GM18517 (cell line): ENCODE measurements around the gene MMP27.
"Not testable (repeated sequence)": the region's sequence is repeated elsewhere in the genome, so short reads cannot be mapped to it uniquely, and the experiment has no call there.

Experiments
- ATAC-seq: cut with Tn5 transposase; IDR thresholded peaks from one replicate; pipeline ENCODE4 v1.9.1; 2021; ENCODE audit warnings: mild to moderate bottlenecking, moderate library complexity; ENCODE audit not compliant: unreplicated experiment

The MMP27 gene, protein sequence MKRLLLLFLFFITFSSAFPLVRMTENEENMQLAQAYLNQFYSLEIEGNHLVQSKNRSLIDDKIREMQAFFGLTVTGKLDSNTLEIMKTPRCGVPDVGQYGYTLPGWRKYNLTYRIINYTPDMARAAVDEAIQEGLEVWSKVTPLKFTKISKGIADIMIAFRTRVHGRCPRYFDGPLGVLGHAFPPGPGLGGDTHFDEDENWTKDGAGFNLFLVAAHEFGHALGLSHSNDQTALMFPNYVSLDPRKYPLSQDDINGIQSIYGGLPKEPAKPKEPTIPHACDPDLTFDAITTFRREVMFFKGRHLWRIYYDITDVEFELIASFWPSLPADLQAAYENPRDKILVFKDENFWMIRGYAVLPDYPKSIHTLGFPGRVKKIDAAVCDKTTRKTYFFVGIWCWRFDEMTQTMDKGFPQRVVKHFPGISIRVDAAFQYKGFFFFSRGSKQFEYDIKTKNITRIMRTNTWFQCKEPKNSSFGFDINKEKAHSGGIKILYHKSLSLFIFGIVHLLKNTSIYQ

DNA sequence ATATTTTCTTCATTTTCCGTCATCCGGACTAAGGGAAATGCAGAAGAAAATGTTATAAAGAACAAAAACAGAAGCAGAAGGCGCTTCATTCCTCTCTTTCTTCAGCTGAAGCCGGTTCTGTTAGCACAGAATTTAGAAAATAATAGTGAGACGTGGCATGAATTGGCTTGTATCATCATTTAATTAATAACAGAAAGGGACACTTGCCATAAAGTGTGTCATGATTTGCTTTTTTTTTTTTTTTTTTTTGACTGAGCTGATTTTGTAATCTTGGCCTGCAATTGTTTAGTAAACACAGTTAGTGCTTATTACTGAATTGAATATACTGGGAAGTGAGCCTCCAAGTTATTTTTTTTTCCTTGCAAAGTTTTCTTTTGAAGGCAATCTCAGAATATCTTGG is at the start of gene MMP27:
Gene MMP27 (minus strand): TSS at position 144 of the 400 bp plus-strand sequence. CDS start 55 bp downstream, at position 89.
- ATAC-seq = no peak

DNA sequence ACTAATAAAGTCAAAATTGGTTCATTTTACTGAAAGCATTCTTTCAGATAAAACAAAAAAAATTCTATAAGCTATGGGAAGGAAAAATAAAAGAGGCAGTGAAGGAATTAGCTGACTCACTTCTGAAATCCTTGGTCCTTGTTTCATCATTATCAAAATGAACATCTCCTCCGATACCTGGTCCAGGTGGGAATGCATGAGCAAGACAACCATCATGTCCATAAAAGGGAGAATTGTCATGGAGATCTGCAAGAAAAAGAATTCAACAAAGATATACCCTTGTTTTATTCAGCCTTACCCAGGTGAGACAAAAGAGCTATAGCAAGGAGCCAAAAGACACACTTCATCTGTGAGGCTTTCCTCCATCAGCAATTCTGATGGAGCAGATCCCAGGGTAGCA is 47.7 kb upstream of the MMP27 start:
- no peak for ATAC-seq

- ATAC-seq = no peak
These were observed 46.1 kb upstream of the MMP27 start for GRCh38 chr11:102751673-102752072.

DNA sequence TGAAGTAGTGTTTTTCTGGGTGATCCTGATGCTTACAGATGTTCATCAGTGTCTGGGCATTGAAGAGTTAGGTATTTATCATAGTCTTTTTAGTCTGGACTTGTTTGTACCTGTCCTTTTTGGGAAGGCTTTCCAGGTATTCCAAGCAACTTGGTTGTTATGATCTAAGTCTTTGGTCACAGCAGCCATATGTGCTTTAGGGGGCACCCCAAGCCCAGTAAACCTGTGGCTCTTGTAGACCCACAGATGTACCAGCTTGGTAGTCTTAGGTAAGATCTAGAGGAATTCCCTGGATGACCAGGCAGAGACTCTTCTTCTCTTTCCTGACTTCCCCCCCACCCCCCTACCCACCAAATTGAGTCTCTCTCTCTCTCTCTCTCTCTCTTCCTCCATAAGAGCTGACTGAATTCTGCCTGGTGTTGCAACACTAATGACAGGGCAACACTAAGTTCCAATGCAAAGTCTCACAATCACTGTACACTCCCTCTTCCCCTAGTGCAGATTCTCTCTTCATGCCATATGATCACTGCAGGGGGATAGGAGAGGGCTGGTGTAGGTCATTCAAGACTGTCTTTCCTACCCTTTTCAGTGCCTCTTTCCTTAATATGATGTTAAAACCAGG is 43.6 kb upstream of the MMP27 start:
- no peak for ATAC-seq

GRCh38 chr11:102746746-102747578 is 41.4 kb upstream of the MMP27 start:
- not testable (repeated sequence) for ATAC-seq

DNA sequence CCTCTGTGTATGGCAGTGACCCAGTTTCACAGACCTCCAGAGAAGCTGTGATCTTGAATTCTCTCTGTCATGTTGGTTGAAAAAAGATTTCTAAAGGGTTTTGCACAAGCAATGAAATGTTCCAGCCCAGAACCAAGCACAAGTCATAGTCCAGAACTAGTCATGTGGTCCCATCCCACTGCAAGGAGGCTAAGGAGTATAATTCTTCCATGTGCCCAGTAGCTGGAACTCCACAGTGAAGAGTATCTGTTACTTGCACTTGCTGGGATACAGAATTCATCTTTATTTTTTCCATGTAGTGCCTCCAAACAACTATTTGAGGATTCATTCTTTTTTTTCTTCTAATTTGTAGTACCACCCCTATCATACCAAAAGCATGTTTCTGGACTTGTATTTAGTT is 29.1 kb upstream of the MMP27 start:
- no peak for ATAC-seq

- peak; percentile 79 for ATAC-seq
These were observed 27.8 kb upstream of the MMP27 start for GRCh38 chr11:102733232-102733875.

GRCh38 chr11:102730944-102731343 is 25.4 kb upstream of the MMP27 start:
- not testable (repeated sequence) for ATAC-seq

GRCh38 chr11:102729849-102730815 is 24.6 kb upstream of the MMP27 start:
- ATAC-seq = no peak

DNA sequence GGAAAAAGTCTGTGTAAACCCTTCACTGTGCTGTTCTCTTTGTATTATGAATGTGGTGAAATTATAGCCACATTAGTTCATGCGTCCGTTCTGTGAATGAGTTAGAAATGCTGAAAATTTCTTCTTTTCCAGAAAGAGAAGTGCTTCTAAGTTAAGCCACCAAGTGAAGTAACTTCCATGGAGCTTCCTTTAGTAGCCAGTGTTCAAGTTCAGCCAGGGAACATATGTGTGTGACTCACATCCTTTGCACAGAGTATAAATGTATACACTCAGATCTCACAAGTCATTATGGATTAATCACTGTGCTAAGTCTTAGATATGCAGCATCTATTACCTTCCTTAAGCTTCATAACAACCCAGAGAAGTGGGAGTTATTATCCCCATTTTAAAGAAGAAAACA is 22.3 kb upstream of the MMP27 start:
- ATAC-seq = no peak

GRCh38 chr11:102724904-102725500 is 19.4 kb upstream of the MMP27 start, which contains the start of gene MMP8:
TSS of gene MMP8 (minus strand) at chr11:102724954. CDS start at chr11:102724855, 99 bp downstream.
- no peak for ATAC-seq

DNA sequence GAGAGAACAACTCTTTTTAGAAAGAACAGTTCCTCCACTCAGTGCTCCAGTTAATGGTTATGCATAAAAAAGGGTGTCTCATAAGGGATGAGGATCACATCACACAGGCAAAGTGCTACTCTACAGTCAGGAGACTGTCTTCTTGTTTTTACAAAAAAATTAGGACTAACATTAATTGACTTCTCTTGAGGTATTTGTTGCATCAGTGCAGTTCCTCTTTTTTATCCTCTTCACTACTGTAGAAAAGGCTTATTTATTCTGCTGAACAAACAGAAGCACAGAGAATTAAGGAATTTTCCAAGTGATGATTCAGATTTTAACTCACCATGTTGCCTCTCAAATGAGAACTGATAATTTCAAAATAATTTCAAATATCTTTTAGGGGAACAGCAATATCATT is 17.3 kb upstream of the MMP27 start:
- ATAC-seq = no peak

DNA sequence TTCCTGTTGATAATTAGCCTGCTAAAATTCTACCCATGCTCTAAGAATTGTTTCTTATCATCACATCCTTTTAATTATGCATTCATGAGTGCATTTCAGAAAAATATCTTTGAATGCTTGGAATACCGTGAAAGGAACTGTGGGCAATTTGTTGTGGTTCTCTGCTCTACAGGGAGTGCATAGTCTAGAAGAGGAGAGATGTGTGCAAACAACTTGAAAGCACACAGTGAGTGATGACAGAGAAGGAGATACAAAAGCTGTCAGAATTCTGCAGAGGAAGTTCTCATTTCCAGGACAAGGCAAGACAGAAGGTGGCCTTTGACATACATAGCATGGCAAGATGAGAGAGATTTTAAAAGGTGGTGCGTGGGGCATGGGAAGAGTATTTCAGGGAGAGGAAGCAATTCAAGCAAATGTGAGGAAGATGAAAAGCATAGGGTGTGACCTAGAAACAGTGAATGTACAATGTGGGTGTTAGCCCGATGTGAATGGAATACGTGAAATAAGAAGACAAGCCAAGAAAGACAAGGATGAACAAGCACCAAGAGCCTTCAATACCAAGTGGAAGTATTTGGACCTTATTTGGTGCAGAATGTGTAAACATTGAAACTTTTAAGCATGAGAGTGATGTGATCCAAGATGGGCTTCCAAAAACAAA is 14.2 kb upstream of the MMP27 start:
- ATAC-seq = no peak

DNA sequence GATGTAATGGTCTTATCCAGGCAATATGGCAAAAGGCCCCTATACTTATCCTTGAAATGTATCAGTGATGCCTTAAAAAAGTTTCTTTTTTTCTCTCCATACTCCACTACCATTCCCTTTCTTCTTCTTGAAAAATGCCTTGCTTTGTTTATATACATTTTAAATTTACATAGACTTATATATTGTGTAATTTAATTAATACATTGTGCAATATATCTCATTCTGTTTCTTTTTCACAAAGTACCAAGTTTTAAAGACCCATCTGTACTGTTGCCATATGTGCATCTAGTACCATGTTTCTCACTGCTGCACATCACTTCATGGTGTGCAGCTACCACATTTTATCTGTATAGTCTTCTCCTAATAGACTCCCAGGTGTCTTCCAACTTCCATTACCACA is 11.7 kb upstream of the MMP27 start:
- ATAC-seq = no peak

DNA sequence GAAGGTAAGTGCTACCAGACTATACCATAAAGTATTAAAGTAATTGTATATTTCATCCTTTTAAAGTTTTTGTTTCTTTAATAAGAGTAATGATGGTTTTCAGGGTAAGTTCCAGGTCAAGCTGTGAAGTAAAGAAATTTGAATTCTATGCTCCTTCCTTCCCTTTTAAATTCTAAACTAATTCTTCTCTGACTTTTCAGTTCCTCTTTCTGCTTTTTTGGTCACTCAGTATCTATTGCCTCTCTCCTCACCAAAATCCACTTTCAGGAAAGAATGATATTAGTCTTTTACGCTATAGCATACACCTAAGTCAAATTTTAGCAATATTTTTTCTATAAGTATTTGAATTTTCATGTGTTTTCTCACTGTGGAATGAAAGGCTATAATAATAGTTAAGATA is 11.0 kb upstream of the MMP27 start:
- ATAC-seq = peak; percentile 77

GRCh38 chr11:102712137-102712536 is 6.6 kb upstream of the MMP27 start:
- ATAC-seq = no peak

GRCh38 chr11:102709201-102709945 is 3.8 kb upstream of the MMP27 start:
- no peak for ATAC-seq

DNA sequence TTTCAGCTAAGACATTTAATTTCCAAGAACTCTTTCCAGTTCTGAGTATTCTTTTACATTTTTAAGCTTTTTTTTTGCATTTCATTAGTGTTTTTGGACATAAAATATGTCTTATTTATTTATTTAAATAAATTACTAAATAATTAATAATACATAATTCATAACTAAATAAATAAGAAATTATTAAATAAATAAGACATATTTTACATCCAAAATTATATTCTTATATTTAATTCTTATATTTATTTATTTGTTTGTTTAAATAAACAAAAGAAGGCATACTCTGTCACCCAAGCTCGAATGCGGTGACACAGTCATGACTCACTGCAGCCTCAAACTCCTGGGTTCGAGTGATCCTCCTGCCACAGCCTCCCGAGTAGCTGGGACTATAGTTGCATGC is 3.1 kb upstream of the MMP27 start:
- no peak for ATAC-seq
